WERI-Rb-1 (cell line): Measurements from ENCODE around the gene RBM11.

ENCODE experiments used
- DNase-seq: peaks from one replicate; pipeline ENCODE4 v3.0.0-alpha.2; 2020
- H3K27ac ChIP-seq: fragments of 250-450 bp; sonication (Bioruptor Pico); 2 replicates; pipeline ENCODE4 v1.5.1; 2020; ENCODE audit warnings: mild to moderate bottlenecking, moderate library complexity
- H3K27me3 ChIP-seq: fragments of 250-450 bp; sonication (Bioruptor Pico); 2 replicates; pipeline ENCODE4 v1.5.1; 2021; ENCODE audit warnings: mild to moderate bottlenecking, low read depth, moderate library complexity; ENCODE audit not compliant: insufficient read depth, severe bottlenecking
- H3K36me3 ChIP-seq: fragments of 250-450 bp; sonication (Bioruptor Pico); 2 replicates; pipeline ENCODE4 v1.5.1; 2020; ENCODE audit warnings: mild to moderate bottlenecking, moderate library complexity
- H3K4me3 ChIP-seq: 2 replicates; pipeline ENCODE4 v1.5.1; 2011; ENCODE audit warnings: low read depth, mild to moderate bottlenecking, control low read depth, low read length
- H3K9me3 ChIP-seq: fragments of 250-450 bp; sonication (Bioruptor Pico); 2 replicates; pipeline ENCODE4 v1.5.1; 2021; ENCODE audit warnings: mild to moderate bottlenecking, moderate library complexity; ENCODE audit not compliant: severe bottlenecking
- TF ChIP-seq, protein P1 (sequence below): IDR thresholded peaks from 2 replicates; pipeline ENCODE4 v1.5.1; 2011; ENCODE audit warnings: low read depth, mild to moderate bottlenecking, control low read depth, inconsistent platforms, low read length

RBM11 gene

GRCh38 chr21:14229399-14229798 is 13.4 kb downstream of the RBM11 start:
- Histone ChIP-seq H3K36me3 (no peaks in the 10 kb centered on the region), H3K27ac (no peak overlapping the region), H3K27me3 (no peaks in the 10 kb centered on the region), H3K4me3 (no peak overlapping the region), H3K9me3 (peaks cover 9% of the 10 kb centered on the region)
- TF ChIP-seq, protein P1, sequence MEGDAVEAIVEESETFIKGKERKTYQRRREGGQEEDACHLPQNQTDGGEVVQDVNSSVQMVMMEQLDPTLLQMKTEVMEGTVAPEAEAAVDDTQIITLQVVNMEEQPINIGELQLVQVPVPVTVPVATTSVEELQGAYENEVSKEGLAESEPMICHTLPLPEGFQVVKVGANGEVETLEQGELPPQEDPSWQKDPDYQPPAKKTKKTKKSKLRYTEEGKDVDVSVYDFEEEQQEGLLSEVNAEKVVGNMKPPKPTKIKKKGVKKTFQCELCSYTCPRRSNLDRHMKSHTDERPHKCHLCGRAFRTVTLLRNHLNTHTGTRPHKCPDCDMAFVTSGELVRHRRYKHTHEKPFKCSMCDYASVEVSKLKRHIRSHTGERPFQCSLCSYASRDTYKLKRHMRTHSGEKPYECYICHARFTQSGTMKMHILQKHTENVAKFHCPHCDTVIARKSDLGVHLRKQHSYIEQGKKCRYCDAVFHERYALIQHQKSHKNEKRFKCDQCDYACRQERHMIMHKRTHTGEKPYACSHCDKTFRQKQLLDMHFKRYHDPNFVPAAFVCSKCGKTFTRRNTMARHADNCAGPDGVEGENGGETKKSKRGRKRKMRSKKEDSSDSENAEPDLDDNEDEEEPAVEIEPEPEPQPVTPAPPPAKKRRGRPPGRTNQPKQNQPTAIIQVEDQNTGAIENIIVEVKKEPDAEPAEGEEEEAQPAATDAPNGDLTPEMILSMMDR = no peak
- no peak for DNase-seq

GRCh38 chr21:14235101-14235500 is 19.1 kb downstream of the RBM11 start:
- TF ChIP-seq, protein P1 = no peak
- peaks cover under 1% of the 10 kb centered on the region for H3K9me3 ChIP-seq
- no peak for DNase-seq

DNA sequence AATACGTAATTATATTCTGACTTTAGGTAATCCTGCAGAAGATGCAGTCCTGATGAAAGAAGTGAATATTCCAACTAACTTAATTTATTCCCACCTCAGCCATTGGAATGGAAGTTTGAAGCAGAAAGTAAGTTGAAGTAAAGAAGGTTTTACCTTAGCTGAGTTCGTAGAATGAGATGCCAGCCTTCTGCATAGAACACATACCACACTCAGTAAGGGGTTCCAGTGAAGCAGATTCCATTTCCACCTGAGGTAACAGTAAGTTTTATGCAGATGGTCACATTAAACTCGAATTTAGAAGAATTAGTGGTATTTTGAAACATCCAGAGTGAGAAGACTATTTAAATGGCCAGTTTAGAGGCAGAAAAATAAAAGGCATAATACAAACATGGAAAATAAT is 20.2 kb downstream of the RBM11 start:
- Histone ChIP-seq H3K4me3 (no peak overlapping the region), H3K9me3 (no peaks in the 10 kb centered on the region), H3K27ac (no peak overlapping the region), H3K27me3 (no peaks in the 10 kb centered on the region), H3K36me3 (no peaks in the 10 kb centered on the region)
- no peak for DNase-seq
- TF ChIP-seq, protein P1 = no peak

More at GRCh38 chr21:14235101-14235500, 19.1 kb downstream of the RBM11 start:
- Histone ChIP-seq H3K36me3 (no peaks in the 10 kb centered on the region), H3K4me3 (no peak overlapping the region), H3K27ac (no peak overlapping the region), H3K27me3 (no peaks in the 10 kb centered on the region)

GRCh38 chr21:14239281-14239680 is 23.3 kb downstream of the RBM11 start:
- TF ChIP-seq, protein P1 = no peak
- H3K36me3 ChIP-seq = no peaks in the 10 kb centered on the region
- H3K27me3 ChIP-seq = no peaks in the 10 kb centered on the region
- no peak overlapping the region for H3K4me3 ChIP-seq
- DNase-seq = no peak
- H3K27ac ChIP-seq = no peak overlapping the region
- no peaks in the 10 kb centered on the region for H3K9me3 ChIP-seq

DNA sequence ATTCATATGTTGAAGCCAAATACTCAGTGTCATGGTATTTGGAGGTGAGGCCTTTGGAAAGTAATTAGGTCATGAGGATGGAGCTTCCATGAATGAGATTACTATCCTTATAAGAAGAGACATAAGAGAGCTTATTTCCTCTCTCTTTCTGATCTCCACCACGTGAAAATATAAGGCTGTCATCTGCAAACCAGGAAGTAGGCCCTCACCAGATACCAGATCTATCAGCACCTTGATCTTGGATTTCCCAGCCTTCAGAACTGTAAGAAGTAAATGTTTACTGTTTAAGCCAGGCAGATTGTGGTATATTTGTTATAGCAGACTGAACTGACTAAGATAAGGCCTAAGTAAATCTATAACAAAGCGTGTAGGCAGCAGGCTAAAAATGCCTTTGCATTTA is 25.3 kb downstream of the RBM11 start:
- TF ChIP-seq, protein P1 = no peak
- H3K4me3 ChIP-seq = no peak overlapping the region
- H3K9me3 ChIP-seq = no peaks in the 10 kb centered on the region
- H3K36me3 ChIP-seq = no peaks in the 10 kb centered on the region
- H3K27ac ChIP-seq = no peak overlapping the region
- no peak for DNase-seq
- no peaks in the 10 kb centered on the region for H3K27me3 ChIP-seq

GRCh38 chr21:14243461-14243860 is 27.5 kb downstream of the RBM11 start:
- no peak overlapping the region for H3K27ac ChIP-seq
- H3K9me3 ChIP-seq = no peaks in the 10 kb centered on the region
- H3K36me3 ChIP-seq = no peaks in the 10 kb centered on the region
- no peak overlapping the region for H3K4me3 ChIP-seq
- TF ChIP-seq, protein P1 = no peak
- no peak for DNase-seq
- no peaks in the 10 kb centered on the region for H3K27me3 ChIP-seq
